Measurements from ENCODE around the gene SLX9. TPM values are rescaled to one million over a fixed set of nuclear protein-coding genes. Genes with fewer than 3 reads are reported as not detected.

SLX9 gene
- total RNA-seq, 4 donors from 2014 or later: 8.1 to 46.0 (median 16.6) TPM

GRCh38 chr21:44934797-44935532, 4.9 kb upstream of the SLX9 start:
- H3K36me3 ChIP-seq: no peaks in the 10 kb centered on the region
- intact Hi-C loops (cut with DNase I; ENCODE audit: low total_unique reads): no loop called here
- in situ Hi-C loops (cut with MboI; ENCODE audit: low pct_ligation_motif_present in 1 of 4, low pct_unique_long_range_greater_than_20kb in 1 of 4, low sequenced_read_pairs in 3 of 4): loop anchor here in 1 of 4 donors (10.0 to 25.0 kb wide), 2 partner anchors 50 to 123 kb away; partner anchors contain the start of genes SUMO3 and UBE2G2
- no peak overlapping the region for H3K4me3 ChIP-seq
- H3K4me1 ChIP-seq: peaks cover 10 to 31% (median 29%) of the 10 kb centered on the region in 4 donors
- no peaks in the 10 kb centered on the region for H3K9me3 ChIP-seq
- no peak for TF ChIP-seq CTCF (IDR thresholded peaks at IDR 0.05)
- TF ChIP-seq POLR2AphosphoS5 (IDR thresholded peaks at IDR 0.05): no peak
- no peak for TF ChIP-seq POLR2A (IDR thresholded peaks at IDR 0.05)
- TF ChIP-seq EP300 (IDR thresholded peaks at IDR 0.05; ENCODE audit: low read depth): no peak
- H3K27me3 ChIP-seq: peaks cover 47% of the 10 kb centered on the region
- H3K27ac ChIP-seq: no peak overlapping the region
- 90% methylated on average over 8 of the region's 9 CpGs; no CpG with 5 or more reads in 1 of the 2 donors for WGBS, 2 donors (ENCODE audit: low coverage in 1 of 2)
- no peak for DNase-seq

GRCh38 chr21:44935533-44935927, 4.3 kb upstream of the SLX9 start:
- Histone ChIP-seq H3K27me3 (peaks cover 41% of the 10 kb centered on the region), H3K4me3 (no peak overlapping the region), H3K9me3 (no peaks in the 10 kb centered on the region), H3K27ac (no peak overlapping the region), H3K4me1 (peaks cover 10 to 33% (median 29%) of the 10 kb centered on the region in 4 donors), H3K36me3 (no peaks in the 10 kb centered on the region)
- TF ChIP-seq POLR2A (IDR thresholded peaks at IDR 0.05) (no peak), POLR2AphosphoS5 (IDR thresholded peaks at IDR 0.05) (no peak), EP300 (IDR thresholded peaks at IDR 0.05; ENCODE audit: low read depth) (no peak), CTCF (IDR thresholded peaks at IDR 0.05) (no peak)
- in situ Hi-C loops (cut with MboI; ENCODE audit: low pct_ligation_motif_present in 1 of 4, low pct_unique_long_range_greater_than_20kb in 1 of 4, low sequenced_read_pairs in 3 of 4) (loop anchor here in 1 of 4 donors (10.0 to 25.0 kb wide), 2 partner anchors 51 to 123 kb away; partner anchors contain the start of genes SUMO3 and UBE2G2), intact Hi-C loops (cut with DNase I; ENCODE audit: low total_unique reads) (no loop called here)
- WGBS, 2 donors (ENCODE audit: low coverage in 1 of 2): 83 to 89% methylated on average over 6 to 10 of the region's 10 CpGs
- no peak for DNase-seq

- Histone ChIP-seq H3K4me3 (peak overlapping the region; percentile 87 to 100 (median 99)), H3K9me3 (no peaks in the 10 kb centered on the region), H3K36me3 (no peaks in the 10 kb centered on the region), H3K27me3 (peaks cover 7% of the 10 kb centered on the region), H3K27ac (peak overlapping the region in 3 of 4 donors; percentile 78 to 85 (median 83)), H3K4me1 (peaks cover 14 to 33% (median 22%) of the 10 kb centered on the region in 4 donors)
- WGBS, 2 donors (ENCODE audit: low coverage in 1 of 2): 60 to 81% methylated on average over 4 to 18 of the region's 18 CpGs
- DNase-seq: no peak
- intact Hi-C loops (cut with DNase I; ENCODE audit: low total_unique reads): no loop called here
- TF ChIP-seq EP300 (IDR thresholded peaks at IDR 0.05; ENCODE audit: low read depth) (no peak), CTCF (IDR thresholded peaks at IDR 0.05) (no peak), POLR2A (IDR thresholded peaks at IDR 0.05) (no peak)
- in situ Hi-C loops (cut with MboI; ENCODE audit: low pct_ligation_motif_present in 1 of 4, low pct_unique_long_range_greater_than_20kb in 1 of 4, low sequenced_read_pairs in 3 of 4): loop anchor here in 1 of 4 donors (10.0 to 25.0 kb wide), 2 partner anchors 54 to 127 kb away; partner anchors contain the start of genes SUMO3 and UBE2G2
Measured at GRCh38 chr21:44938772-44939531, 877 bp upstream of the SLX9 start.

GRCh38 chr21:44940116-44940631, 345 bp downstream of the SLX9 start:
- Histone ChIP-seq H3K4me3 (peak overlapping the region; percentile 87 to 100 (median 99)), H3K27me3 (no peaks in the 10 kb centered on the region), H3K4me1 (peaks cover 14 to 33% (median 22%) of the 10 kb centered on the region in 4 donors), H3K27ac (peak overlapping the region; percentile 77 to 85 (median 80)), H3K36me3 (no peaks in the 10 kb centered on the region), H3K9me3 (no peaks in the 10 kb centered on the region)
- in situ Hi-C loops (cut with MboI; ENCODE audit: low pct_ligation_motif_present in 1 of 4, low pct_unique_long_range_greater_than_20kb in 1 of 4, low sequenced_read_pairs in 3 of 4) (loop anchor here in 2 of 4 donors (5.0 to 25.0 kb wide), 2 partner anchors 128 to 197 kb away; partner anchors contain the start of genes SUMO3 (in 1 of the 2) and UBE2G2 (in 1 of the 2)), intact Hi-C loops (cut with DNase I; ENCODE audit: low total_unique reads) (no loop called here)
- no peak for DNase-seq
- TF ChIP-seq POLR2AphosphoS5 (IDR thresholded peaks at IDR 0.05) (no peak), EP300 (IDR thresholded peaks at IDR 0.05; ENCODE audit: low read depth) (no peak), POLR2A (IDR thresholded peaks at IDR 0.05) (no peak), CTCF (IDR thresholded peaks at IDR 0.05) (no peak)
- WGBS, 2 donors (ENCODE audit: low coverage in 1 of 2): 0% methylated on average over 2 to 34 of the region's 53 CpGs

Data from transverse colon (tissue), 4 donors.